CD4-positive, CD25-positive, alpha-beta regulatory T cell (primary cell): ENCODE measurements around the gene EEA1. TPM values are rescaled to one million over a fixed set of nuclear protein-coding genes. Genes with fewer than 3 reads are reported as not detected.

Source experiments
- ATAC-seq, 2 donors: fragments of 150-1000 bp; cut with Tn5 transposase; one replicate each; pipeline ENCODE4 v1.10.0; 2021; ENCODE audit warnings: low read depth in 2 of 2, moderate number of reproducible peaks in 2 of 2, moderate library complexity in 1 of 2
- DNase-seq, 3 donors: peaks; one replicate each; pipeline versions ENCODE4 v3.0.0 to v3.0.0-alpha.2; 2012 to 2022; ENCODE audit warnings: mixed read lengths in 1 of 3
- H3K27ac ChIP-seq: one replicate; pipeline ENCODE4 v1.7.0; 2013; ENCODE audit warnings: mild to moderate bottlenecking, low read length; ENCODE audit not compliant: insufficient read depth, poor library complexity, severe bottlenecking
- H3K27me3 ChIP-seq: one replicate; pipeline ENCODE4 v1.7.0; 2013; ENCODE audit warnings: low read length; ENCODE audit not compliant: control insufficient read depth, insufficient read depth
- H3K36me3 ChIP-seq: one replicate; pipeline ENCODE4 v1.7.0; 2013; ENCODE audit warnings: mild to moderate bottlenecking, low read length, moderate library complexity; ENCODE audit not compliant: control insufficient read depth, insufficient read depth
- H3K4me1 ChIP-seq: 2 replicates; pipeline ENCODE4 v1.7.0; 2013; ENCODE audit warnings: mild to moderate bottlenecking, low read length; ENCODE audit not compliant: insufficient read depth, control insufficient read depth, poor library complexity, severe bottlenecking
- H3K4me3 ChIP-seq: one replicate; pipeline ENCODE4 v1.7.0; 2013; ENCODE audit warnings: low read depth, mild to moderate bottlenecking, low read length, moderate library complexity
- H3K9me3 ChIP-seq, 2 experiments: 1 replicate in 1 of 2; 2 replicates in 1 of 2; pipeline ENCODE4 v1.7.0; 2013; ENCODE audit warnings: low read length in 2 of 2, mild to moderate bottlenecking in 1 of 2, moderate library complexity in 1 of 2; ENCODE audit not compliant: control insufficient read depth in 2 of 2
- H3K27ac Mint-ChIP-seq, 3 donors: one replicate each; pipeline ENCODE4 v1.8.0; 2020 to 2022; ENCODE audit warnings: mild to moderate bottlenecking in 3 of 3, mixed read lengths in 3 of 3, moderate library complexity in 2 of 3
- H3K27me3 Mint-ChIP-seq: one replicate; pipeline ENCODE4 v1.8.0; 2022; ENCODE audit warnings: mild to moderate bottlenecking, mixed read lengths
- H3K36me3 Mint-ChIP-seq: one replicate; pipeline ENCODE4 v1.8.0; 2020; ENCODE audit warnings: mixed read lengths
- H3K4me1 Mint-ChIP-seq, 4 donors: one replicate each; pipeline ENCODE4 v1.8.0; 2020 to 2022; ENCODE audit warnings: mixed read lengths in 4 of 4, mild to moderate bottlenecking in 1 of 4
- H3K4me3 Mint-ChIP-seq, 4 donors: one replicate each; pipeline ENCODE4 v1.8.0; 2020 to 2022; ENCODE audit warnings: mild to moderate bottlenecking in 4 of 4, mixed read lengths in 4 of 4, moderate library complexity in 3 of 4
- H3K9me3 Mint-ChIP-seq, 7 donors: one replicate each; pipeline ENCODE4 v1.8.0; 2020 to 2022; ENCODE audit warnings: mixed read lengths in 7 of 7, mild to moderate bottlenecking in 3 of 7, moderate library complexity in 2 of 7
- polyA plus RNA-seq, 4 donors: library from polyadenylated mRNA; unstranded; fragments of 300-500 nt; fragmentation: Illumina TruSeq; gene quantifications; one replicate each; pipeline ENCODE4 v1.2.3, GENCODE V29; 2021
- total RNA-seq: library from RNA; stranded (reverse); gene quantifications from one replicate; pipeline ENCODE4 v1.2.3, GENCODE V29; 2022

EEA1 gene
- total and polyA plus RNA-seq, 5 donors from 2014 or later, result 5.8 to 11.8 (median 6.8) TPM

- peaks cover 8% of the 10 kb centered on the region for H3K36me3 ChIP-seq
- ATAC-seq (no peak), DNase-seq (no peak)
- no peak overlapping the region for H3K4me3 ChIP-seq
- no peaks in the 10 kb centered on the region for H3K27me3 Mint-ChIP-seq
- no peaks in the 10 kb centered on the region for H3K9me3 ChIP-seq
- peaks cover 8 to 15% (median 14%) of the 10 kb centered on the region in 4 donors for H3K4me1 Mint-ChIP-seq
- H3K27ac ChIP-seq, result no peak overlapping the region
- H3K27ac Mint-ChIP-seq, result no peak overlapping the region
- H3K27me3 ChIP-seq, result no peaks in the 10 kb centered on the region
- peaks cover 0 to 1% (median 0%) of the 10 kb centered on the region in 7 donors for H3K9me3 Mint-ChIP-seq
- H3K4me1 ChIP-seq, result no peaks in the 10 kb centered on the region
- H3K4me3 Mint-ChIP-seq, result no peak overlapping the region
- H3K36me3 Mint-ChIP-seq, result peaks cover 55% of the 10 kb centered on the region
Observed at GRCh38 chr12:92886131-92886530, 43.0 kb downstream of the EEA1 start.

GRCh38 chr12:92879698-92880322, 49.3 kb downstream of the EEA1 start:
- H3K27ac ChIP-seq, result no peak overlapping the region

GRCh38 chr12:92877904-92878303, 51.2 kb downstream of the EEA1 start:
- Histone ChIP-seq H3K9me3 (no peaks in the 10 kb centered on the region), H3K36me3 (no peaks in the 10 kb centered on the region), H3K4me3 (no peak overlapping the region), H3K27me3 (no peaks in the 10 kb centered on the region), H3K27ac (no peak overlapping the region), H3K4me1 (no peaks in the 10 kb centered on the region)
- Mint-ChIP-seq H3K4me3 (no peak overlapping the region), H3K36me3 (peaks cover 47% of the 10 kb centered on the region), H3K9me3 (no peaks in the 10 kb centered on the region), H3K27me3 (no peaks in the 10 kb centered on the region), H3K4me1 (peaks cover 9 to 24% (median 13%) of the 10 kb centered on the region in 4 donors), H3K27ac (peak overlapping the region in 1 of 3 donors; percentile 88)
- no peak for DNase-seq
- no peak for ATAC-seq

More at GRCh38 chr12:92879698-92880322, 49.3 kb downstream of the EEA1 start:
- ATAC-seq, result no peak
- Histone ChIP-seq H3K27me3 (no peaks in the 10 kb centered on the region), H3K36me3 (peaks cover 3% of the 10 kb centered on the region), H3K9me3 (no peaks in the 10 kb centered on the region), H3K4me3 (no peak overlapping the region), H3K4me1 (no peaks in the 10 kb centered on the region)
- Mint-ChIP-seq H3K4me1 (peaks cover 0 to 18% (median 12%) of the 10 kb centered on the region in 4 donors), H3K27ac (peak overlapping the region in 2 of 3 donors; percentile 8 to 67), H3K9me3 (peaks cover 0 to 1% (median 0%) of the 10 kb centered on the region in 7 donors), H3K4me3 (no peak overlapping the region), H3K36me3 (peaks cover 60% of the 10 kb centered on the region), H3K27me3 (no peaks in the 10 kb centered on the region)
- DNase-seq, result no peak

- peaks cover 42% of the 10 kb centered on the region for H3K36me3 Mint-ChIP-seq
Observed at GRCh38 chr12:92876496-92876895, 52.6 kb downstream of the EEA1 start.

GRCh38 chr12:92871116-92871515, 58.0 kb downstream of the EEA1 start:
- H3K4me3 ChIP-seq, result no peak overlapping the region
- H3K9me3 ChIP-seq, result no peaks in the 10 kb centered on the region
- Mint-ChIP-seq H3K4me3 (no peak overlapping the region), H3K4me1 (peaks cover 5 to 24% (median 12%) of the 10 kb centered on the region in 4 donors), H3K27ac (no peak overlapping the region), H3K27me3 (no peaks in the 10 kb centered on the region), H3K36me3 (peaks cover 11% of the 10 kb centered on the region), H3K9me3 (no peaks in the 10 kb centered on the region)
- H3K36me3 ChIP-seq, result no peaks in the 10 kb centered on the region
- no peak overlapping the region for H3K27ac ChIP-seq
- ATAC-seq (no peak), DNase-seq (no peak)
- no peaks in the 10 kb centered on the region for H3K27me3 ChIP-seq
- peaks cover 2% of the 10 kb centered on the region for H3K4me1 ChIP-seq

More at GRCh38 chr12:92876496-92876895, 52.6 kb downstream of the EEA1 start:
- no peak overlapping the region for H3K4me3 ChIP-seq
- H3K27ac ChIP-seq, result no peak overlapping the region
- H3K9me3 ChIP-seq, result no peaks in the 10 kb centered on the region
- no peaks in the 10 kb centered on the region for H3K4me1 ChIP-seq
- no peaks in the 10 kb centered on the region for H3K27me3 ChIP-seq
- H3K36me3 ChIP-seq, result no peaks in the 10 kb centered on the region
- no peaks in the 10 kb centered on the region for H3K9me3 Mint-ChIP-seq
- H3K4me1 Mint-ChIP-seq, result peaks cover 9 to 24% (median 13%) of the 10 kb centered on the region in 4 donors
- DNase-seq (no peak), ATAC-seq (no peak)
- no peak overlapping the region for H3K4me3 Mint-ChIP-seq
- no peak overlapping the region for H3K27ac Mint-ChIP-seq
- no peaks in the 10 kb centered on the region for H3K27me3 Mint-ChIP-seq

GRCh38 chr12:92866418-92866817, 62.7 kb downstream of the EEA1 start:
- DNase-seq, result no peak
- no peak overlapping the region for H3K4me3 Mint-ChIP-seq
- Histone ChIP-seq H3K4me1 (peaks cover 2% of the 10 kb centered on the region), H3K9me3 (no peaks in the 10 kb centered on the region), H3K36me3 (peaks cover 2% of the 10 kb centered on the region), H3K27me3 (no peaks in the 10 kb centered on the region), H3K4me3 (no peak overlapping the region), H3K27ac (no peak overlapping the region)
- peaks cover 4 to 18% (median 13%) of the 10 kb centered on the region in 4 donors for H3K4me1 Mint-ChIP-seq
- no peak overlapping the region for H3K27ac Mint-ChIP-seq
- H3K36me3 Mint-ChIP-seq, result peaks cover 10% of the 10 kb centered on the region
- H3K27me3 Mint-ChIP-seq, result no peaks in the 10 kb centered on the region
- ATAC-seq, result no peak
- H3K9me3 Mint-ChIP-seq, result no peaks in the 10 kb centered on the region

GRCh38 chr12:92863251-92863650, 65.8 kb downstream of the EEA1 start:
- H3K27ac ChIP-seq, result no peak overlapping the region
- no peaks in the 10 kb centered on the region for H3K9me3 ChIP-seq
- Mint-ChIP-seq H3K4me1 (peaks cover 8 to 13% (median 9%) of the 10 kb centered on the region in 4 donors), H3K27me3 (no peaks in the 10 kb centered on the region), H3K36me3 (peaks cover 29% of the 10 kb centered on the region), H3K27ac (no peak overlapping the region), H3K9me3 (no peaks in the 10 kb centered on the region), H3K4me3 (no peak overlapping the region)
- no peak for DNase-seq
- H3K27me3 ChIP-seq, result no peaks in the 10 kb centered on the region
- H3K36me3 ChIP-seq, result peaks cover 7% of the 10 kb centered on the region
- ATAC-seq, result no peak
- H3K4me3 ChIP-seq, result no peak overlapping the region
- H3K4me1 ChIP-seq, result no peaks in the 10 kb centered on the region

- Histone ChIP-seq H3K27ac (no peak overlapping the region), H3K9me3 (no peaks in the 10 kb centered on the region), H3K36me3 (peaks cover 11% of the 10 kb centered on the region), H3K27me3 (no peaks in the 10 kb centered on the region), H3K4me3 (no peak overlapping the region), H3K4me1 (no peaks in the 10 kb centered on the region)
- ATAC-seq (no peak), DNase-seq (no peak)
- Mint-ChIP-seq H3K4me3 (no peak overlapping the region), H3K4me1 (peaks cover 8 to 13% (median 9%) of the 10 kb centered on the region in 4 donors), H3K36me3 (peaks cover 36% of the 10 kb centered on the region), H3K9me3 (peaks cover 0 to 4% (median 0%) of the 10 kb centered on the region in 7 donors), H3K27ac (no peak overlapping the region), H3K27me3 (no peaks in the 10 kb centered on the region)
Observed at GRCh38 chr12:92861381-92861780, 67.7 kb downstream of the EEA1 start.
